OCI-LY3 (cell line): ENCODE results near the gene NOS1AP.

Experiments used
- CTCF ChIP-seq: fragments of 200-600, 300-600 bp; sonication (generic); IDR thresholded peaks from 2 replicates; pipeline ENCODE4 v1.5.1; 2014; ENCODE audit warnings: antibody characterized with exemption, low read length, low read depth
- EZH2phosphoT487 ChIP-seq: fragments of 200-600 bp; shearing (Covaris generic); IDR thresholded peaks from 2 replicates; pipeline ENCODE4 v1.6.1; 2018; ENCODE audit warnings: antibody characterized with exemption, mixed run types, low read depth

GRCh38 chr1:162042361-162042760 lies 27.1 kb upstream of the NOS1AP start:
- TF ChIP-seq CTCF: no peak
- TF ChIP-seq EZH2phosphoT487: no peak
